Activated T-cell treated with anti-CD3 and anti-CD28 coated beads for 24 hours (primary cell): ENCODE measurements around the gene MACROH2A2.
"Not testable (repeated sequence)": the region's sequence is repeated elsewhere in the genome, so short reads cannot be mapped to it uniquely, and the experiment has no call there.

Experiments
- DNase-seq: peaks from one replicate; pipeline ENCODE4 v3.0.0-alpha.2; 2020; ENCODE audit warnings: low read depth

Gene MACROH2A2

DNA sequence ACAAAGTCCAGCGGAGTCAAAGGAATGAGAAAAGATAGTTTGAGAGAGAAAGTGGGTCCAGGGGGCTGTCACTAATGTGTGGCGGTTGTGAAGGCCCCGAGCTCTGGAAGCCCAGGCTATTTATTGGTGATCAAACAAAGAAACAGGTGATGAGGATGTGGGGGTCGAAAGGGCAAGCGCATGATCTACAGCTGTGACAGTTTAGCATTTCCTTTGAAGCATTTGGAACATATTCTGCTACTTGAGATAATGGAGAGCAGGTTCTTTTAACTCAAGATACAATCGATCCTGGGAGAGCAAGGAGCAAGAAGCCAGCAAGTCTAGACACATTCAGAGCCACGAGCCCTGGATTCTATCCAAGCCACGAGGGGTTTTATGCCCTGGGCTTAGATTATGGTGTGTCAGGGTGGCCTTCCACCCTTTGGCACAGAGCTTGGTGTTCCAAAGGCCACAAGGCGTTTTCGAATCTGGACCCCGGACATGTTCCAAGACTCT lies 48.5 kb downstream of the MACROH2A2 start:
- not testable (repeated sequence) for DNase-seq

- no peak for DNase-seq
These were observed 49.0 kb downstream of the MACROH2A2 start for GRCh38 chr10:70101668-70102067.

GRCh38 chr10:70106958-70107791 lies 54.5 kb downstream of the MACROH2A2 start:
- no peak for DNase-seq

DNA sequence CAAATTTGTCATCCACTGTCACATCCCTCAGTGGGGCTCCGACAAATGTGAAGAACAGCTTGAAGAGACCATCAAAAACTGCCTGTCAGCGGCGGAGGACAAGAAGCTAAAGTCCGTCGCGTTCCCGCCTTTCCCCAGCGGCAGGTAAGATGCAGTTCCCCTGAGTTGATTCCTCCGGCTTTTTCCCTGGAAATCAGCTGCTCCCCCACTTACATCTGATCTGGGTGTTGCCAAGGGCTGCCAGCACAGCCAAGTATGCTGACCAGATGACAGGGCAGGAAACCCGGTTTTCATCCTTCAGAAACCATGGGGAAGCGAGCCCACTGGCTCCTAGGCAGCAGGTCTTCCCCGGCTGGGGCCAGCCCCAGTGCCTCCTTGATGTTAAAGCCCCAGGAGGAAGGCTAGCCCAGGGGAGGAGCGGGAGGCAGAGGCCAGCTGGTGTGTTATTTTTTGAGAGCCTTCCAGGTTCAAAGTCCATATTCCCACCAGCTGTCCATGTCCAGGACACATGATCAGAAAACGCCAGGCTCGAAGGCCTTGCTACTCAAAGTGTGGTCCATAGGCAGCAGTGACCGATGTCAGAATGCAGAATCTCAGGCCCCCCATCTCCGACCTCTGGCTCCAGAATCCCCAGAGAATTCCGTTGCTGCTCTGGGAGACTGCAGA lies 56.6 kb downstream of the MACROH2A2 start:
- no peak for DNase-seq

DNA sequence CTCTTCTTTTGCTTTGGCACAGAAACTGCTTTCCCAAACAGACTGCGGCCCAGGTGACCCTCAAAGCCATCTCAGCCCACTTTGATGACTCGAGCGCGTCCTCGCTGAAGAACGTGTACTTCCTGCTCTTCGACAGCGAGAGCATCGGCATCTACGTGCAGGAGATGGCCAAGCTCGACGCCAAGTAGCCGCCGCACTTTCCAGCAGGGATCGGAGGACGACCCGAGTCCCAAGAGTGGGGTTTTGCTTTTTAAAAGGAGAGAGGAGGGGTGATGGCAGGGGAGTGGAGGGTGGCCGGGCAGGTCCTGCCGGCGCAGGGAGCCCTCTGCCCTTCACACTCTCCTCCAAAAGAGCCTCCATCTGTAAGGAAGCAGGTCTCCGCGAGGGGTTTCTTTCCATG lies 58.9 kb downstream of the MACROH2A2 start:
- no peak for DNase-seq

- DNase-seq = no peak
These were observed 59.4 kb downstream of the MACROH2A2 start for GRCh38 chr10:70112071-70112470.

- DNase-seq = no peak
These were observed 62.3 kb downstream of the MACROH2A2 start for GRCh38 chr10:70114902-70115301.

DNA sequence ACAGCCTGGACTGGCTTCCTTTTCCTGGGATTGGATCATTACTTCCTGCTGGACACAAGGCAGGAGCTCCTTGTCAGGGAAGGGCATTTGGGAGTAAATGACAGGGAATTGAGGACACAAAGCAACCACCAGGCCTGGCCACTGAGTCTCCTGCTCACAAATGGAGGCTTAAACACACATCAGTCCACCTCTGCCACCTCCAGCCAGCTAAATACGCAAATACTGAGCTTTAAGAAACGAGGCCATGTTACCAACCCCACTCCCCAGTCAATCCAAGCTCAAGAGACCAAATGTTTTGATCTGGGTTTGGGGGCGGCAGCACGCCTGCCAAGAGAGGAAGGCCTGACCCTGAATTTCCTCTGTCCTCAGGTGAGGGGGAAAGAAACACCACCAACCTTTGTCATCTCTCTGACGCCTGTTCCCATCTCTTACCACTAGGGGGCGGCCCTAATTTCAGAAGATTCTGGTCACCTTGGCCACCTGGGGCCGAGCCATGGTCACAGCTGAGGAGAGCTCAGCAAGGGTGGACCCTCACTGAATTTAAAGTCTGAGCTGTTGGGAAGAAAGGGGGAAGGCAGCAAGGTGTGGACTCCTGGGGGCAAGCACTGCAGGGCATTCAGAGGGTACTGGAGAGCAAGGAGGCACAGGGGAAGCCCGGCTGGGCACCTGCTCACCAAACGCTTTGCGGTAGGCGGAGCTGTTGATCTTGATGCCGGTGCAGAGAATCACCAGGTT lies 63.5 kb downstream of the MACROH2A2 start:
- DNase-seq = peak; percentile 51

DNA sequence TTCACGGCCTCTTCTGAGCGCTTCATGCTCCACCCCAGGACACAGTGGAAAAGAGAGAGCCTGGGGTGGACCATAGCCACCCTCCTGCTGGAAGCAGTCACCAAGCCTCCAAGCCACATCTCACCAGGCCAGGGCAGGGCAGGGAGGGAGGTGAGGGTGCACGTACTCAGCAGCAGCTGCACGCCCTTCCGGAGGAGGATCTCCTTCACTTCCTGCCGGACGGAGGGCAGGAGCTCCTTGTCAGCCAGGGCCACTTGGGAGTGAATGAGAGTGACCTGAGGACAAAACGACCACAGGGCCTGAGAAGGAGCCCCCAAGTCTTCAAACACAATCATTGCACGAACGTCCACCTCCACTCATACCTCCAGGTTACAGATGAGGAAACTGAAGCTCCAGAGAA lies 65.0 kb downstream of the MACROH2A2 start:
- no peak for DNase-seq

DNA sequence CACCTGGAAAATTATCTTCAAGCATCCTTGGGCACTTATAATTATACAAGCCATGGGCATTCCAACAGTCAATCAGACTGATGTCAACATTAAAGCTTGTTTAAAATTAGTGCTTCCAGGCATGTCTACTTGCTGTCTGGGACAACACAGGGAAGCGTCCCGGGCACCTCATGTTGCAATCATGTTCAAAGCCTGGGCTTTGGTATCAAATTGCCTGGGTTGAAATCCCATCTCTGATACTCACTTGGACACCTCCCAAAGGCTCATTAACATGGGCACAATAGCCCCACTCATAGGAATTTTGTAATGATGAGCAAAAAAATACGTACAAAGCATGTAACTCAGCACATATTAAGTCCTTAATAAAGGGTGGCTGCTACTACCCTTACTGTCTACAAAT lies 65.5 kb downstream of the MACROH2A2 start:
- DNase-seq = no peak

- no peak for DNase-seq
These were observed 66.6 kb downstream of the MACROH2A2 start for GRCh38 chr10:70119197-70119596.

DNA sequence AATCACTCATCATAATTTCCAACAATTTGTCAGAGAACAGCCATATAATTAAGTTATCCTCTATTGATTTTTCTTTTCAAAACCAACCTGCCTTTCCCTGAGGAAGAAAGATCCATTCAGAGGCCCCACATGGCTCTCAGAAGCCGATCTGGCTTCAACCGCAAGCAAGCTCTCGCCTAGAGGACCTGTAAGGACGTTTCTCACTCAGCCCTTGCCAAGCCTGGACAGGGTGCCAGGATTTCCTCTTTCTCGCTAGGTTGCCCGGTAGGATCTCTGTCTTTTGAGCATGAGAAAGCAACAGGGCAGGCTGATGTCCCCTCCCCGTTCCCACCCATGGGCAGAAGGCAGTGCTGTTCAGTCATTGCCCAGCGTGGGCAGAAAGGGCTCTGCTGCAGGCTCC lies 67.0 kb downstream of the MACROH2A2 start:
- DNase-seq = no peak

- no peak for DNase-seq
These were observed 67.8 kb downstream of the MACROH2A2 start for GRCh38 chr10:70120417-70120816.

GRCh38 chr10:70121281-70121949 lies 68.8 kb downstream of the MACROH2A2 start:
- DNase-seq = no peak

GRCh38 chr10:70122742-70123141 lies 70.1 kb downstream of the MACROH2A2 start:
- DNase-seq = no peak

- DNase-seq = not testable (repeated sequence)
These were observed 70.5 kb downstream of the MACROH2A2 start for GRCh38 chr10:70123166-70123565.

DNA sequence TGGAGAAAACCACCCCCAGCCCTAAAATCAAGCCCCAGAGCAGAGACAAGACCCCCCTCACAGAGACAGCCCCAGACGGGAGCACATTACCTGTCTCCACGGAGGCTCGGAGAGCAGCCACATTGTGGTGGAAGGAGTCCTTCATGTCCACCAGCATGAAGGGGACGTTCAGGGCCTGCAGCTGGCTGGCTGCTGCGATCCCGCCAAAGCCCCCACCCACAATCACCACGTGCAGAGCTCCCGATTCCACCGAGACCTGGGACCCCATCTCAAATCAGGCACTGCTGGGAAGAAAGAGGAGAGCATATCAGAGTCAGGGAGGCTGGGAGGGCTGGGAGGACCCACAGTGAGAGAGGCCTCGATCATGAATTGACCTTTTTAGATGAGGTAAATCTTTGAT lies 71.2 kb downstream of the MACROH2A2 start:
- DNase-seq = no peak

DNA sequence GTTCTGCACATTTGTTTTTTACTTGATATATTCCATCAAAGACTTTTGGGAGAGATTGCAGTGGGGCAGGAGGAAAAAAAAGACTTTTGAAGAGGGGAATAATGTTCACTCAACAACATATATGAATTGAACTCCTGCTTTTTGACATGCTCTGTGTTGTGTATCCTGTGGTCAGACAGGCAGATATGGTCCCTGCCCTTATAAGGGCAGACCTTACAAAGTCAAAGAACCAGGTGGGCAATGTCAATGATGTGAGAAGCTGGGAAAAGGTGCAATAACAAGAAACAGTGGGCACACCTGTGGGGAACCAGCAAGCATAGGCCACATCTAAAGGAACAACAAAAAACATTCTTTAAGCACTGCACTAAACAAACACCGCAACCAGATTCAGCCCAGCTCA lies 71.8 kb downstream of the MACROH2A2 start:
- DNase-seq = no peak

- DNase-seq = no peak
These were observed 72.3 kb downstream of the MACROH2A2 start for GRCh38 chr10:70124918-70125317.

DNA sequence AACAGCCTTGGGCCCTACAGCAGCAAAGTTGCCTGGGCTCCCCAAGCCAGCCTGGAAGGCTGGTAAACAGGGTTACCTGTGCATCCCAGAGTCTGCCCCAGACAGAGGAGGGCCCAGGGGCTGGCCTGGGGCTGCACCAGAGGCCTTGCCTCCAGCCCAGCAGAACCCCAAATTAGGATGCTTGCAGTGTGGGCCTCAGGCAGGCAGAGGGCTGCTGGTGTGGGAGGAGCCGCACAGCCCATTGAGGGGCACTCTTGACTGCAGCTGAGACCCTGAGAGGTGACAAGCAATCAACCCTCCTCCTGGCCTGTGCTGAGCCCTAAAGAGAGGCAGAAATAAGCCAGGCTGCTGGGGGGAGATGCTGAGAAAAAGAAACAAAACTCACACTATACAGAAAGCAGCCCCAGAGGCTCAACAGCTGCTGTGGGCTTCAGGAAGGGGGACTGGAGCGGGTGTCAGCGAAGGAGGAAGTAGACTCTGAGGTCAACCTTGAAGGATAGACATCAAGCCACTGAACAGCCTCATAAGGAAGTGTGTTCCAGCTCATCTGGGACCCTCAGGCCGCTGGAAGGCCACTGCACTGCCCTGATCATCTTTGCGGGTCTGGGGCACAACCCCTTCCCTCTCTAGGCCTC lies 73.4 kb downstream of the MACROH2A2 start:
- no peak for DNase-seq

- no peak for DNase-seq
These were observed 74.2 kb downstream of the MACROH2A2 start for GRCh38 chr10:70126700-70127395.
